Measurements from ENCODE around the gene SRSF6.
"Not testable (repeated sequence)": the region's sequence is repeated elsewhere in the genome, so short reads cannot be mapped to it uniquely, and the experiment has no call there.

Gene SRSF6

DNA sequence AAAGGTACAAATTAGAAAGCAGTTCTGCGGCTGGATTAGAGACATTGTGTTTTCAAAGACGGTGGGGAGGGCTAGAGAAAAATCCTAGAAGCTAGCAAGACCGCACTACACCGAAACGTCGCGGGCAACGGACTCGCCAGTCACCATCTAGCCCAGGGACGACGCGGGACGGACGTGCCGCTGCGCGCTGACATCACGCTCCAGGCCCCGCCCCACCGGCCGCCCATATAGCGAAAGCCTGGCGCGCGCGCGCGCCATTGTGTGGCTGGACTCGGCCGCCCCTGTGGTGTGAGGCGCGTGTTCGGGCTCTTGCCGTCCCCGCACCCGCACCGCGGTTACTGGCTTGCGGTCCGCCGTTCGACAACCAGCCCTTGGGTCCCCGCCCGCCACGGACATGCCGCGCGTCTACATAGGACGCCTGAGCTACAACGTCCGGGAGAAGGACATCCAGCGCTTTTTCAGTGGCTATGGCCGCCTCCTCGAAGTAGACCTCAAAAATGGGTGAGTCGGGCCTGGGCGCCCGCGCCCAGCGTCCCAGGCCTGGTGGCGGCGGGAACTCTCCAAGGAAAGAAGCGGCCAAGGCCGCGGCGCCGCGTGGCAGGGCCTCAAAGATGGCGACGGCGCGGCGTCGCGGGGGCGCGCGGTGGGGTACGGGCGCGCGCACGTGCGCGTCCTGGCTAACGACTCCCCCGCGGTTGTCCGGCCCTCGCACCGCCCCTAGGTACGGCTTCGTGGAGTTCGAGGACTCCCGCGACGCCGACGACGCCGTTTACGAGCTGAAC is at the start of gene SRSF6:
SRSF6 (plus strand) TSS at position 257 of the 782 bp plus-strand sequence; CDS start at position 395, 138 bp downstream.
- peak; percentile 92 for DNase-seq

DNA sequence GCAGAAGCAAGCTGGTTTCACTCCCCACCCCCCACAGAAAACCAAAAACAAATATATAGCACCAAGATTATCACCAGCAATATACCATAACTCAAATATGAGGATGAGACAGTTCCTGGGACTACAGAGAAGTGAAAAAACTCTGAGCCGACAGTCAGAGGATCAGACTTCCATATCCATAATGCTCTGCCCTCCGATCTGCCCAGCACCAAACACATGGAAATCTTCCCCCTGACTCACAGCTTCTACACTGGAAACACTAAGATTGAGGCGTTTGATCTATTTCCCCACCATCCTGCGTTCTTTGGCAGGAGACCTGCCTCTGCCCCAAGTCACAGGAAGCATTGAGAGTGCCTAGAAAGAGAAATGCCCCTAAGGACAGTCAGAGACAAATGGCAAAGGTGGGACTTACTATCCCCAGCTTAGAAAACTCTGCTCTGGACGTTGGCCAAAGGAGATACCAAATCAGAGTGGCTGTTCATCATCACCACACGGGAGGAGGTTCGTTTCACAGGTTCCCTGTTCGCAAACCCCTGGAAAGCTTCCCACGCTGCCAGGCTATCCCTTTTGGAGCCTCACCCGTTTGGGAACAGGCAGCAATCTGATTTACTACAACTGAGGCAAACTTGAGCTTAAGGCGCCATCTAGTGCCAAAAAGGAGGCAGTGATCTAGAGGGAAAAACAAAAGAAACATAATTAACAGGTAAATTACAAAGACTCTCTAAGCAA is 48.7 kb upstream of the SRSF6 start:
- DNase-seq = peak; percentile 44

DNA sequence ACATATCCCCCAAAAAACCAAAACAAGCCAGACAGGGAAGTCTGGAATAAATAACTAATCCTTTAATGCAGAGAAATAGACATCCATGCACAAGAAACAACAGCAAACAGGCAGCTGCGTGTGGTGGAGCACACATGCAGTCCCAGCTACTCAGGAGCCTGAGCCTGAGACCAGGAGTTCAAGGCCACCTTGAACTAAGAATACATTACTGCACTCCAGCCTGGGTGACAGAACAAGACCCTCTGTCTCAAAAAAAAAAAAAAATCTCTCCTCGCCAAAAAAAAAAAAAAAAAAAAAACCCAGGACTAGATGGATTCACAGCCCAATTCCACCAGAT is 48.2 kb upstream of the SRSF6 start:
- no peak for DNase-seq

DNA sequence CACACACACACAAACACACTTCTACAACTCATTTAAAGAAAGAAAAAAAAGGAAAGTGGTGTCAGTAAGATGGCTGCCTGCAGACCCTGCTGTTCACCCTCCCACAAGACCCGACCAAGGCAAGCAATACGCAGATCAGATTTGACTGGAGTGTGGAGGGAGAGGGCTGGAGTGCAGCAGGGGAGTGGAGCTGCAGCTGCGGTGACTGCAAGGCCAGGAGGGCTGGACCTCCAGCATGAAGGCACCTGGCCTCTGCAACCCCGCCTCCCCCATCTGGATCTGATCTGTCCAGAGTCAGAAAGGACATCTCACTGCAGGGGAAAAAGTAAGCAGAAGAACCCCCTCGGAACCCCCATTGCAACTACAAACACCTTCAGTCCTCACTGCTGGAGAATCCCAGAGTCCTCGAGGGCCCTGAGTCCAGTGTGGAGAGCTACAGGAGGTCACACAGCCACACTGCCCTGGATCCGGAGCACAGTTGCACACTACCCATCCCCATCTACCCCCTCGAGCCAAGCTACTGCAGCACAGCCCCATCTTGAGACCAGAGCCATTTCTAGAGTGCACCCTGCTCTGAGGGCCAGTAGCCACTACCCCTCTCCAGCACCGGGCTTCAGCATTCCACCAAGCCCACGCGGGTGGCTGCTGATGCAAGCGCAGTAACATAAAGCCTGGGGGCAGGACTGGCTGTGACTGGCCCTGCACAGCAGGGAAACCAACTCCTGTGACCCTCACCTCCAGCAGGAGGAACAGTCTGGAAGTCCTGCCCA is 41.9 kb upstream of the SRSF6 start:
- no peak for DNase-seq

DNA sequence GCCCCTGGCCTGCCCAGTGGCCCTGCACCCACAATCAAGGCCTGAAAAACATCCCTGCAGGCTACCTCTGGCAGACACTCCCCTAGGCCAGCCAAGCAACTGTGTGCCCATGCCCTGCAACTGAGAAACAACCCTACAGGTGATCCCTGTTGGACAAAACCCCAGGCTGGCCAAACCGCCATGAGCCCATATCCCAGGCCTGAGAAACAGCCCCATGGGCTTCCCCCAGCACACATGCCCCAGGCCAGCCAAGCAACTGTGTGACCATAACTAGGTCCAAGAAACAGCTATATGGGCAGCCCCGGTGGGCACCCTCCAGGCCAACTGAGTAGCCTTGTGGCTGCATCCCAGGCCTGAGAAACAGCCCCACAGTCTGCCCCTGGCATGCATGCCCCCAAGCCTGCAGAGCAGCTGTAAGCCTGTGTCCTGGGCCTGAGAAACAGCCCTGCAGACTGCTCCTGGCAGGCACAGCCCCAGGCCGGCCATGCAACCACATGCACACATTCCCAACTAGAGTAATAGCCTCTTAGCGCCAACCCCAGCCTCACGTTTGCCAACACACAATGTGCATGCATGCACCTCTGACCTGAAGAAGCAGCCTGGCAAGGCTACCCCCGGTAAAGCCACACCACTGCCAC is 41.0 kb upstream of the SRSF6 start:
- DNase-seq = no peak

DNA sequence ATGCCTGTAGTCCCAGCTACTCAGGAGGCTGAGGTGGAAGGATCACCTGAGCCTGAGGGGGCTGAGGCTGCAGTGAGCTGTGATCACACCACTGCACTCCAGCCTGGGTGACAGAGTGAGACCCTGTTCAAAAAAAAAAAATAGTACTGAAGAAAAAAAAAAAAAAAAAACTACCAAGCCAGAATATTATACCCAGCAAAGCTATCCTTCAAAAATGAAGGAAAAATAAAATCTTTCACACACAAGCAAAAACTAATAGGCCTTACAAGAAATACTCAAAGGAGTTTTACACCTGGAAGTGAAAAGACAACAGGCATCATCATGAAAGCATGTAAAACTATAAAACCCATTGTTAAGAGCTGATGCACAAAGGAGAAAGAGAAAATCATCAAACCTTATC is 37.5 kb upstream of the SRSF6 start:
- no peak for DNase-seq

DNA sequence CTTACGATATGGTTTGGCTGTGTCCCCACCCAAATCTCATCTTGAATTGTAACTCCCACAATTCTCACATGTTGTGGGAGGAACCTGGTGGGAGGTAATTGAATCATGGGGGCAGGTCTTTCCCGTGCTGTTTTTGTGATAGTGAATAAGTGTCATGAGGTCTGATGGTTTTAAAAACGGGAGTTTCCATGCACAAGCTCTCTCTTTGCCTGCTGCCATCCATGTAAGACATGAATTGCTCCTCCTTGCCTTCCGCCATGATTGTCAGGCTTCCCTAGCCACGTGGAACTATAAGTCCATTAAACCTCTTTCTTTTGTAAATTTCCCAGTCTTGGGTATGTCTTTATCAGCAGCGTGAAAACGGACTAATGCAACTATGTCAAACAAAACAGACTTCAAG is 36.8 kb upstream of the SRSF6 start:
- not testable (repeated sequence) for DNase-seq

DNA sequence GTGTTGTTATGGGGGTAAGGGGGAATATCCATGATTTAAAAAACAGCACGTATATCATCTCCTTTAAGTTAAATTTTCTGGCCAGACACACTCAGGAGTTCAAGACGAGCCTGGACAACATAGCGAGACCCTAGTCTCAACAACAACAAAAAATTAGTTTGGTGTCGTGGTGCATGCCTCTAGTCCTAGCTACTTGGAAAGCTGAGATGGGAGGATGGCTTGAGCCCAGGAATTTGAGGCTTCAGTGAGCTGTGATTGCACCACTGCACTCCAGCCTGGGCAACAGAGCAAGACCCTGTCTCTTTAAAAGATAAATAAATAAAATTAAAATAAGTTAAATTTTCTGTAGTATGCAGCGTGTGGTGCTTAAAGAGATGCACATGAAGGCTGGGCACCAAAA is 31.5 kb upstream of the SRSF6 start:
- DNase-seq = no peak

DNA sequence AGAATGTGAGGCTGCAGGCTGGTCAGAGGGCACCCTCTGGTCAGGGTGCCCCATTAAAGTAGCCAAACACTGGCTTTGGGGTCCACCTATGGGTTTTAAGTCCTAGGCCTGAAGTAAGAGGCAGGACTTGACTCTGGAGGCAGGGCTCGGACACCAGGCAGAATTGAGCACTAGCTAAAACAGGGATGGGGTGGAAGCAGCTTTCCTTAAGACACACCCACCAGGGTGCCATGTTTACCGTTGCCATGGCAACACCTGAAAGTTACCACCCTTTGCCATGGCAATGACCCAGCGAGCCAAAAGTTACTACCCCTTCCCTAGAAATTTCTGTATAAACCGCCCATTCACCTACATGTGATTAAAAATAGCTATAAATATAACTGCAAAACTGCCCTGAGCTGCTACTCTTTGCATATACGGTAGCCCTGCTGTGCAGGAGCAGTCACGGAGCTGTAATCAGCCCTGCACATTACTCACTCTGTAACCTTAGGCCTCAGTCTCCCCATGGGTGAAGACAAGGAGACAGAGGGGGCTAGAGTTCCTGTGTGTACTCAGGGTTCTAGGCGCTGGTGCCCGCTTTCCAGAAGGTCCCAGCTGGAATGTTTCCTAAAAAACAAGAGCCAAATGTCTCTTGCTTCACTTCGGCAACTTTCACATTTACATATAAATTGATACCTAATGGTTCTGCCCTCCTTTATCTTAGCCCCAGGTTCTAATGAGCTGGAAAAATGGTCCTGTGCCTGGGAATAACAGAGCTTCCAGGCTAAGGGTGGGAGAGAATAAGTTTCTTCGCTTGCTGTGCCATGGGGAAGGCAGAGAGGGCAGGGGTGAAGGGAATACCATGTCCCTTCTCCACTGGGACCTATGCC is 27.2 kb upstream of the SRSF6 start:
- no peak for DNase-seq

DNA sequence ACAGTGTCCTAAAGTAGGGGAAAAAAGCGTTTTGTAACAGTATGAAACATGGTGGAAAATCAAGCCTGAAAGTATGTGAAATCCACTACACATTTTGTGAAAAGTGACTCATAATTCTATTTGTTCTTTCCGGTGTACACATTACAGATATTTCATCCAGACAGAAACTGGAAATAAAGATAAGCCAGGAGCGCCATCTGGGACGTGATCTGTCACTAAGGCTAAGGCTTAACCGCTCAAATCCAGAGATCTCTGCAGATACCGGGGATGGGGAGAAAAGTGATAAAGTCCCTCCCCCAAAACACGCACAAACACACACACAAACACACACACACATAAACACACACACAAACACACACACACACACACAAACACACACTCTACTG is 26.6 kb upstream of the SRSF6 start:
- no peak for DNase-seq

DNA sequence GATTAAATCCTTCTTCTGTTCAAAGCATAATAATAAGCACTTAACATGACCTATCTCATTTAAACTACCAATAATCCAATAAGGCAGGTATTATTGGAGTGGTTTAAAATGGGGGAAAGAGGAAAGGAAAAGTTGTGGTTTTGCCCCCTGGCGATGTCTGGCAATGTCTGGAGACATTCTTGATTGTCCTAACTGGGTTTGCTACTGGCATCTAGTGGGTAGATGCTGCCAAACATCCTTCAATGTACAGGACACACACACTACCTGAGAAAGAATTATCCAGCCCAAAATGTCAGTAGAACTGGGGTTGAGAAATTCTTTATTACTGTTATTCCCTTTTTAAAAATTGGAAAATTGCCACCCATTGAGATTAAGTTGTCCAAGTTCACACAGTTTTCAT is 25.2 kb upstream of the SRSF6 start:
- no peak for DNase-seq

DNA sequence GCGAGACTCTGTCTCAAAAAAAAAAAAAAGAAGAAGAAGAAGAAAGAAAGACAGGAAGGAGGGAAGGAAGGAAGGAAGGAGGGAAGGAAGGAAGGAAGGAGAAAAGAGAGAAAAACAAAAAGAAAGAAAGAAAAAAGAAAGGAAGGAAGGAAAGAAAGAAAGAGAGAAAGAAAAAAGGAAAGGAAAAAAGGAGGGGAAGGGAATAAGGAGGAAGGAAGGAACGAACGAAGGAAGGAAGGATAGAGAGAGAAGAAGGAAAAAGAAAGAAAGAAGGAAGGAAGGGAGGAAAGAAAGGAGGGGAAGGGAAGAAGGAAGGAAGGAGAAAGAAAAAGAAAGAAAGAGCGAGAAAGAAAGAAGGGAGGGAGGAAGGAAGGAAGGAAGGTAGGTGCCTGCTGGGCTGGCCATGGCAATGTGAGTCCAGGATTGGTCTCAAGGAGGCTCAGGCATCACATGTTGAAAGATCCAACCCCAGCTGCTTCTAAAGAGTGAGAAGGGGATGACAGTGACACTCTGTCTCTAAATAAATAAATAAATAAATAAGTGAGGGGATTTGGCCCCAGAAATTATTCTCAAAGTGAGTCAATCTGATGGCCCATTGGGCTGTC is 24.3 kb upstream of the SRSF6 start:
- no peak for DNase-seq

DNA sequence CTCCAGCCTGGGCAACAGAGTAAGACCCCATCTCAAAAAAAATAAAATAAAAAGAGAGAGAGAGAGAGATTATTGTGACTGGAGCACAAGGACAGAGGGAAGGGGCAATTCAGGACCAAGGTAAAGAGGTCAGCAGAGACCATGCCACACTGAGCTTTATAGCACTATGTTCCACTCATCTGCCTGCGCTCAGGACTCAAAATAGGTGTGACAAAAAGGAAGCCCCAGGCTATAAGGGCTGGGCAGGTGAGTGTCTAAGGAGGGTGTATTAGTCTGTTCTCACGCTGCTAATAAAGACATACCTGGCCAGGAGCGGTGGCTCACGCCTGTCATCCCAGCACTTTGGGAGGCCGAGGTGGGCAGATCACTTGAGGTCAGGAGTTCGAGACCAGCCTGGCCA is 23.1 kb upstream of the SRSF6 start:
- no peak for DNase-seq

DNA sequence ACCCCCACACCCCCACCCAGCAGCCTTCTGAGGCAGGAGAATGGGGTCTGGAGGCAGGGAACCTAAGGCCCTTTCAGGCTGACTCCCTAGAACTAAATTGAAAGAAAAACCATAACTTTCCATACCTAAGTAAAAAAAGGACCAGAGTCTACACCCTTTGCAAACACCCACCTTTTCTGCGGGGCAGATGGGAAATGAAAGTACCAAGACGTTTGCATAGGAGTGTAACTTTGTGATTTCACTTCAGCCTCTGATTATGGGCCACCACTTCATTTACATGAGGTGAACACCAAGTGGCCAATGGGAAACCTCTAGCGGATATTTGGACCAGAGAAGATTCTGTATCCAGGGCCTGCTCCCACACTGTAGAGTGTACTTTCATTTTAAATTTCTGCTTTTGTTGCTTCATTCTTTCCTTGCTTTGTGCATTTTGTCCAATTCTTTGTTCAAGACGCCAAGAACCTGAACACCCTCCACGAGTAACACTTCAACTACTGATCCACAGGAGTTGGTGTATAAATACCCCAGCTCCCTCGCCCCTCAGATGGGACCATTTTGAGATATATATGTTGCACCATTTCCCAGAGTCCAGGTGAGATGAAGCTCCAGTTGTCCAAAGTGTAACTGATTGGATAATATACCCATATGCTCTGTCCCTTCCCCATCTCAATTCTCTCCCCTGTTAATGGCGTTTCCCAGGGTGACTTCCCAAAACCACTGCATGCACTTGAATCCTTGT is 18.9 kb upstream of the SRSF6 start:
- no peak for DNase-seq

DNA sequence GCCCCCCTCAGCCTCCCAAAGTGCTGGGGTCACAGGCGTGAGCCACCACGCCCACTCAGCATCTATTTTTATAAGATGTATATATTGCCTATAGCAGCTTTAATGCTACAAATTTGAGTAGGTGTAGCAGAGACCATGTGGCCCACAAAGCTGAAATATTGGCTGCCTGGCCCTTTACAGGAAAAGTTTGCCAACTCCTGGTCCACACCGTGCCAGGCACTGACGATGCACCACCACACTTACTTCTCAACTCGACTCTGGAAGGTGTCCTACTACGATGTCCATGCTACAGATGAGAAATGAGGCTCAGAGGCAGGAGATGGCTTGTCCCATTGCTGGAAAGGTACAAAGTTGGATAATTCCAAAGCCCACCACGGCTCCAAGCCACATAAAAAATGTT is 17.2 kb upstream of the SRSF6 start:
- DNase-seq = no peak

DNA sequence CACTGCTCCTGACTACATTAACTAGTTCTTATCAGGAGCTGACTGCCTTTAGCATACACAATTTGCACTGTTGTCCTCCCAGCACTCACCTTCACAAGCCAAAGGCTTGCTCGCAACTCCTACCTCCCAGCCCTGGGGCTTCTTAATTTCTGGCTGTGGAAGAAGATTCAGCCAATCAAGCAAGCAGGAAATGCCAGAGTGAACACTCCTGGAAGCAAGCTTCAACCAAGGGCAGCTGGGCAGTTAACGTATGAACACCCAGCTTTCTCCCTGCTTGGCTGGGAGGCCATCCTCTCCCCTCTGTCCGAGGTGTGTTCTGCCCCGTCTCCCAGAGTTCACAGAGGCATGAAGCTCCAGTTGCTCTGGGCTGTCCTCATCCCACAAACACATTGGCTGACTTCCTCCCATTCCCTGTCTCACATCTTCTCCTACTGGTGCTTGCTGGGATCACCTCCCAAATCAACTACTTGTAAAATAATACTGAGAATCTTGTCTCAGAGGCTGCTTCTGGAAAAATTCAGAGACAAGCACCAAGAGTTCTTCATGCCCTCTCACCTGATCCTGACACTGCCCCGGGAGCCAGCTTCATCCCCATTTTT is 15.3 kb upstream of the SRSF6 start:
- no peak for DNase-seq

DNA sequence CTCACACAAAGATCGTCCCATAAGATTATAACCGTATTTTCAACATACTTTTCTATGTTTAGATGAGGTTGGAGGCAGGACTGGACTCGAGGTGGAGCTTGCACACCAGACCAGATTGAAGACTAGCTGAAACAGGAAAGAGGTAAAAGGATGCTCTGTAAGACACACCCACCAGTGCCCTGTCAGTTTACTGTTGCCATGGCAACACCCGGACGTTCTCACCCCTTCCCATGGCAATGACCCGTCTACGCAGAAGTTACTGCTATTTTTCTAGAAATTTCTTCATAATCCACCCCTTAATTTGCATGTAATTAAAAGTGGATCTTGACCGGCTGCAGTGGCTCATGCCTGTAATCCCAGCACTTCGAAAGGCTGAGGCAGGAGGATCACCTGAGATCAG is 13.6 kb upstream of the SRSF6 start:
- no peak for DNase-seq

DNA sequence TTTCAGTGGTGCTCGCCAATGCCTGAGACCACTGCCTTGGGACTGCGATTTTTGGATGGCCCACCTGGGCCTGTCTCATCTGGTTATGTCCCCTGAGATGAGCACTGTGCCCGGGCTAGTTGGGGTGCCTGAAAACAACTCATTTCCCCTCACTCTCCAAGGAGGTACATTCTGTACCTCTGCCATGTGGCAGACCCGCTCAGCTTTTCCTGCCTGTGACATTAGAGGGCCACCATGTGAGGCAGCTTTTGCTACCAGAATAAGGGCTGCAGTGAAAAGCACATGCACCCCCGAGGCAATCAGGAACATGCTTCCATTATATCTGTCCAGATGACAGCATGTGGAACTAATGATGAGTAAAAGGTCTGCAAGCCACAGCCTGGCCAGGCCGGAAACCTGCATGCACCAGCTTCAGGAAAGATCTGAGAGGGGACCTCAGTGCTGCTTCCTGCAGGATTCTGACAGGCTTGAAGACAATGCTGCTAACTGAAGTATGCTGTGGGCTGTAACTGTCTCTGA is 11.3 kb upstream of the SRSF6 start:
- peak; percentile 20 for DNase-seq

DNA sequence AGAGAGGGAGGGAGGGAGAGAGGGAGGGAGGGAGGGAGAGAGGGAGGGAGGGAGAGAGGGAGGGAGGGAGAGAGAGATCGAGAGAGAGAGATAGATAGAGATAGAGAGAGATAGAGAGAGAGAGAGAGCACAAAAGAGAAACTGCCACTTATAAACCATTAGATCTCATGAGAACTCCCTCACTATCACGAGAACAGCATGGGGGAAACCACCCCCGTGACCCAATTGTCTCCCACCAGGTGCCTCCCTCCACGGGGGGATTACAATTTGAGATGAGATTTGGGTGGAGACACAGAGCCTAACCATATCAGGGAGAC is 9.3 kb upstream of the SRSF6 start:
- not testable (repeated sequence) for DNase-seq

DNA sequence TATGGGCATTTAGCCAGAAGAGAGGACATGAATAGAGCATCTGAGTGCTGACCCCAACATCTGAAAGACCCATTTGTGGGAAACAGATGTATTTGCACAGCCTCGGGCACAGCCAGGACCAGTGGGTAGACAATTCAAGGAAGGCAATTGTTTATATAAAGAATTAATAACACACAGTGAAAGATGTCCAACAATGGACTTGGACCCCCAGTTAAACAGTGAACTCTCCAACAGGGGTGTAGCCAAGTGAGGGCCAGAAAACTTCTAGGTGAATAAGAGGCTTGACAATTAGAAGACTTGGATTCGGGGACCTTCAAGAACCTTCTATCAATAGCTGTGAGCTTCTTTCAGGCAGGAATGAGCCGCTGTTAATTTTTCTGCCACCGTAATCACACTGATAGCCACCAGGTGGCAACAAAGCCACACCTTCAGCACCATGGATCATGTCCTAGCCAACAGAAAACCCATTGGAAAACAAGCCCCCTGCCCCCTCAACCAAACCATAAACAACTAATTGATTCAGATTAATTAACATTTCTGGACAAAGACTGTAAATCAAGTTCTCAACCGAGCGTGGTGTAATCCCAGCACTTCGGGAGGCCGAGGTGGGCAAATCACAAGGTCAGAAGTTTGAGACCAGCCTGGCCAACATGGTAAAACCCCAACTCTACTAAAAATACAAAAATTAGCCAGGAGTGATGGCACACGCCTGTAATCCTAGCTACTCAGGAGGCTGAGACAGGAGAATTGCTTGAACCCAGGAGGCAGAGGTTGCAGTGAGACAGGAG is 8.8 kb upstream of the SRSF6 start:
- DNase-seq = peak; percentile 22

Measured in fibroblast of skin of right quadriceps (primary cell).